ENCODE measurements around the gene ATXN1. TPM values are rescaled to one million over a fixed set of nuclear protein-coding genes. Genes with fewer than 3 reads are reported as not detected.

ATXN1 gene
- total RNA-seq, 1 experiment from 2014 or later = 35.4 TPM

DNA sequence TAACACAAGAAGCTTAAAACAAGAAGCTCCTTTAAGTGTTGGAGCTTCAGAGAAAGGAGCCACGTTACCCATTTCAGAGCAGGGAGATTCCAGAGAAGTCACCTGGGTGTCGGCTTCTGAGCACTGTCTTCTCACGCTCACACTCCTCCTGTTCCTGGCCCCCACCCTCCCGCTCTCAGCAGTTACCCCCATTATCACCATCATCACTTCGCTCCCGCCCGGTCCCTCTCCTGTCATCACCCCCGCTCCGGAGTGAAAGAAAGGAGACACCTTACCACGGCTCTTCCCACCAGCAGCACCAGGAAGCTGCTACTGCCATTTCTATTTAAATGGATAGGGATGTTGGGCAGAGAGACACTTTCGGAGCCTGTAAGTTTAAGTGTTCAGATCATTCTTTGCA is 399.0 kb downstream of the ATXN1 start:
- no peak for DNase-seq (ENCODE audit: low read depth)

GRCh38 chr6:16361861-16362260 is 399.4 kb downstream of the ATXN1 start:
- DNase-seq (ENCODE audit: low read depth) = no peak

- DNase-seq (ENCODE audit: low read depth) = no peak
Measured at GRCh38 chr6:16361121-16361520, 400.1 kb downstream of the ATXN1 start.

DNA sequence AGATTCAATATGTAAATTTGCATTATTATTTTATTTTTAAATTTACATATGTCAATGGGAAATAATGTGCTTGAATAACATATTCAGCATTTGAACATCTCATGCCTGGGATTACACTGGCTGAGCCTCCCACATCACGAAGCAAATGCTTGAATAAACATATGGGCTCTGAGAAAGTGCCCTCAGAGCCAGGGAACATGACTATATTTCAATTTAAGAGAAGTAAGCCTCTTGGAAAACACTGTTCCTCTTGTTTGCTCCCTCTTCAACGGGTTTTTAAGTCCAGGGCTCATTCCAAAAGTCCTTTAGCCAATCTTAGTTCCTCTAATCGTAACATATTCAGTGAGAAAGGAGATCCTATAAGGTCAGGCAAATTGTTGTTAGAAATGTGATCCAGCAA is 400.9 kb downstream of the ATXN1 start:
- DNase-seq (ENCODE audit: low read depth) = no peak

DNA sequence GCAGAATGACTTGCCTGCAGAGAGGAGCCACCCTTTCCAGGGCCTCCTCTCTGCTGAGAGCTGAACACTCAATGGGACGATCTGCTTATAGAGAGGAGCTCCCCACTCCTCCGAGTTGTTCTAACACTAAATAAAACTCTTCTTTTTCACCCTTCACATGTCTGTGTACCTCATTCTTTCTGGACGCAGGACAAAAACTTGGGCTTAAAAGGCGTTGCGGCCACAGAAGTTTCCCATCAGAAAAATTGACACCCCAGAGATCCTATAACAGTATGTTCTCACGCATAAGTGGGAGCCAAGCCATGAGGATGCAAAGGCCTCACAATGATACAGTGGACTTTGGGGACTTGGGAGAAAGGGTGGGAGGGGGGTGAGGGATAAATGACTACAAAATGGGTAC is 401.7 kb downstream of the ATXN1 start:
- no peak for DNase-seq (ENCODE audit: low read depth)

GRCh38 chr6:16358531-16359138 is 402.6 kb downstream of the ATXN1 start:
- DNase-seq (ENCODE audit: low read depth) = no peak

GRCh38 chr6:16355699-16356446 is 405.4 kb downstream of the ATXN1 start:
- DNase-seq (ENCODE audit: low read depth) = peak; percentile 91

DNA sequence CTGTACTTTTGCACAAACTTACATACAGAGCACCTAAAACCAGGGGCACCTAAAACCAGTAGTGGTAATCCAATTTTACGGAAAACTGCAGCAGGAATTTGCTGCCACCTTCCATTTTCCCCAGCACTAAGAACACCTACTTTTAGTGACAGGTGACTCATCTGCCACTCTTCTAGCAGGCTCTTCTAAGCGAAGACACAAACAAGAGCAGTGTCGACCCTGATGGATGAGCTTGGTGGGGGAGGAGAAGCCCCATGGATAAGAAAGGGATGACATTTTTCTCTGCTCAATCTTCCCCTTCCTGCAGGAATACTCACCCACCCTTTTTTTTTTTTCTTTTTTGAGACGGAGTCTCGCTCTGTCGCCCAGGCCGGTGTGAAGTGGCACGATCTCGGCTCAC is 406.0 kb downstream of the ATXN1 start:
- no peak for DNase-seq (ENCODE audit: low read depth)

GRCh38 chr6:16354692-16355091 is 406.6 kb downstream of the ATXN1 start:
- DNase-seq (ENCODE audit: low read depth) = no peak

GRCh38 chr6:16352821-16353438 is 408.3 kb downstream of the ATXN1 start:
- DNase-seq (ENCODE audit: low read depth) = no peak

DNA sequence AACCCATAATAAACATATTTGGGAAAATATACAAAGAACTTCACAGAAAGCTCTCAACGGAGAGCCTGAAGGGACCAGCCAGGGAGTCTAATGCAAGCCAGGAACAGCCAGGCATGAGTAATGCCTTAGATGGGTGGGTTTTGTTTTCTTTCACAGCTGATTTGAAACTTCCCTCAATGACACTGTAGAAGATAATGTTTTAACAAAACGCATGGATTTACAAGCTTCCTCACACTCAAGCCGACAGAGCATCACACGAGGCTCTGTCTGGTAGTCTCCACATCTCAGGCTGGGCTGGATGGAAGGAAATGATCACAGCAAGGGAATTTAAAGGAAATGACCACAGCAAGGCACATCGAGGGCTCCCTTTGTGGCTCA is 409.0 kb downstream of the ATXN1 start:
- no peak for DNase-seq (ENCODE audit: low read depth)

GRCh38 chr6:16349544-16349943 is 411.7 kb downstream of the ATXN1 start:
- no peak for DNase-seq (ENCODE audit: low read depth)

GRCh38 chr6:16346831-16347230 is 414.4 kb downstream of the ATXN1 start:
- DNase-seq (ENCODE audit: low read depth) = no peak

DNA sequence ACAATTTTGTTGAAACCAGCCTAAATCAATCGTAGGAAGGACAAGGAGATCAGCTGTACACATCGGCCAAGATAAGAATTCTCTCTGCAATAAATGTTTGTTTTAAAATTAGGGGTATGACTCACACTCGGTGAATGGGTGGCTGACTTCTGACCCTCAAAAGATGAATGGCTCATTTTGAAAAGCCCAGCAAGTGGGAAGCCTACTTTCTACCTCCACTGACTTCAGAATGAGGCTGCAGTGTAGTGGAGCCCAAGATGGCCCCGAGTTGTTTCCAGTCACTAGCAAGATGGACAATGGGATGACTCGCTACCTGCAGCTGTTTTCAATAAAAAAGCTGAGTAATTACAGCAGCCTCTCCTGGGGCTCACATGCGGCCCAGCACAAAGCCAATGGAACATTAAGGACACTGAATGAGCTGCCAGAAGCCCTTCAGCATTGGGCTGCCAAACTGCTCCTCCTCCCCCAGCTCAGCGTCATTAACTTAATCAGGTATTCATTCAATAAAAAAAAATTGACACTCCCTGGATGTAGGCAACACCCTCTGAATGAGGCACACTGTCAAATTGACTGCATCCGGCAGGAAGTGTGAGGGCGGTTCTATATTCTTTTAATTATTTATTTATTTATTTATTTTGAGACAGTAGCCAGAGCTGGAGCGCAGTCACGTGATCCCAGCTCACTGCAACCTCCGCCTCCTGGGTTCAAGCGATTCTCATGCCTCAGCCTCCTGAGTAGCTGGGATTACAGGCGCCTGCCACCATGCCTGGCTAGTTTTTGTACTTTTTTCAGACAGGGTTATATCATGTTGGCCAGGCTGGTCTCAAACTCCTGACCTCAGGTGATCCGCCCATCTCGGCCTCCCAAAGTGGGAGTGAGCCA is 415.6 kb downstream of the ATXN1 start:
- peak; percentile 98 for DNase-seq (ENCODE audit: low read depth)

DNA sequence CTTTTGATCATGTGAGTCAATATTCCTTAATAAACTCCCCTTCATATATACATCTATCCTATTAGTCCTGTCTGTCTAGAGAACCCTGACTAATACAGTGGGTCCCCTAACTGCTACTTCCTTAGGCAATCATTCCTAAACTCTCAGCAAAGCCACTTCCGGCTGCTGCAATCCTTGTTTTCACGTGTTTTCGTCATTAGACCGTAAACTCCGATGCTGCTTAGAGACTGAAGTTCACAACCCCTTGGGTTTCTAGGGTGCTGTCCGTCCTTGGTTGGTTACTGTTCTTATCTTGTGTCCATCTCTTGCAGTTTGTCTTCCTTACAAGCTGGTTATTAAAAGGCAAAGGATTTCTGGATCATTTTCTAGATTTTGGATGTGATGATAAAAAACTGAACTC is 416.5 kb downstream of the ATXN1 start:
- peak; percentile 92 for DNase-seq (ENCODE audit: low read depth)

DNA sequence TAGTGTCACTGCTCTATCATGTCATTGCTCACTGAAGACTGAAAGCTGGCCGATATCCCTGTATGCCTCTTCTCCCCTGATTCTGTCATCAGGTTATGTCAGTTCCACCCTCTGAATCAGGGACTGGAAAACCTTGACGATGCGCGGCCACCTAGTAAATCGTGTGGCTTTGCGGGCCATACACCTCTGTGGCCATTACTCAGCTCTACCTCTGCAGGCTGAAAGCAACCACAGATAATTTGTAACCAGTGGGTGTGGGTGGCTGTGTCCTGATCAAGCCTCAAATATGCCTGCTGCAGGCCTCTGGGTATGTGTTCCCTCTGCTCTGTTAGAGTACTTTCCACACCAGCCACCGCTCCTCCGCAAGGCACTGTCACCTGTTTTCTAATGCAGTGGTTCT is 417.7 kb downstream of the ATXN1 start:
- peak; percentile 27 for DNase-seq (ENCODE audit: low read depth)

- DNase-seq (ENCODE audit: low read depth) = no peak
Measured at GRCh38 chr6:16339265-16339587, 422.0 kb downstream of the ATXN1 start.

- DNase-seq (ENCODE audit: low read depth) = peak; percentile 100
Measured at GRCh38 chr6:16338577-16339264, 422.5 kb downstream of the ATXN1 start.

DNA sequence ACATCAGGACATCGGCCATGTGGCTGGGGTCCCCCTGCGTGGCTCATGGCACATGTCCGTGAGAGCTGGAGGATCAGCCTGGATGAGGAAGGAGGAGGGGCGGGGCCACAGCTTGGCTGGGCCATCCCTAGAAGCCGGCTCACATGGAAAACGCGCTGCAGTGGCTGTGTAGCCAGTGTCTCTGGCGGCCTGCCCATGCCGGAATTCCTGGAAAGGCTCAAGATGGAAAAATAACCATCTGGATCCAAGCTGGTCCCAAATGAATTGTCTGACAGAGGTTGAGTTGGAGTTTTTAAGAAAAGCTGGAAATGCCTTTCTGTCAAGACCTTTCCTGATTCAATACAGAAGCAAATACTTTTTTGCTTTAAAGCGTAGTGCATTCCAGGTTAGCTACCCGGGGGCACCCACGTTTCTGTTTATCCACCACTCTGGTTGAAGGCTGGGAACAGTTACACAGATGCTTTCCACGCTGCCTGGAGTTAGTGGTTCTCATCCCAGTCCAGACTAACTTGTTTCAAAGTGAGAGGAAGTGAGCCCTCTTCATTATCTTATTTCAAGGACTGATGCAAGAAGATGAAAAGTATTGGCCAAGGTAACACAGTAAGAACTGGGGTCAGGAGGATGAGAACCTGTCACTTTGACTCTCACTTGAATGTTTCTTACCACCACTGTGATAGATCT is 423.8 kb downstream of the ATXN1 start:
- peak; percentile 79 for DNase-seq (ENCODE audit: low read depth)

DNA sequence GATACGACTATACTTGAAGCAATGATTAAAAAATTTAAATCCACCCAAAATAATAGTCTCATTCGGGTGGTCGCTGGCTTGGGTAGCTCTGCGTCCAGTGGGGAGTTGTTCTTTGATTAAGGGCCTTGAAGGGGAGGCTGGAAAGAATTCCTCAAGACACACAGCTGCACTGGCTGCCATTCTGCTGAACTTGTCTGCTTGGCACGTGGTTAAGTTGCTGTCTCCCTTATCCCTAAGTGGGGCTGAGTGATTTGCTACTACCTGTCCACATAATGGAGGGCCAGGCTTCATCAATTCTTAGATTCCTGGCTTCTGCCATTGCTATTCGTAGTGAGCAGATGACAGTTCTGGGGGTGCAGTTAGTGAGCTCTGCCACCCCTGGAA is 424.4 kb downstream of the ATXN1 start:
- no peak for DNase-seq (ENCODE audit: low read depth)
